Measurements from ENCODE around the gene LMAN2L.

The LMAN2L gene

GRCh38 chr2:96692094-96692971 is 47.5 kb downstream of the LMAN2L start:
- no peak overlapping the region for H3K4me3 ChIP-seq (ENCODE audit: low read depth, low read length, poor library complexity, severe bottlenecking)
- H3K36me3 ChIP-seq (ENCODE audit: insufficient read depth, low read length): no peaks in the 10 kb centered on the region
- TF ChIP-seq CTCF (IDR thresholded peaks at IDR 0.05; ENCODE audit: low read length) (no peak), EZH2 (IDR thresholded peaks at IDR 0.05; ENCODE audit: borderline replicate concordance, low read length) (no peak)
- no peaks in the 10 kb centered on the region for H3F3A ChIP-seq (ENCODE audit: insufficient read depth, low read length)
- H3K9me2 ChIP-seq (ENCODE audit: low read depth, low read length): no peaks in the 10 kb centered on the region
- no peak overlapping the region for H3K4me2 ChIP-seq (ENCODE audit: low read length)
- H3K79me2 ChIP-seq (ENCODE audit: insufficient read depth, low read length): no peaks in the 10 kb centered on the region
- H3K27me3 ChIP-seq (ENCODE audit: insufficient read depth, low read length): no peaks in the 10 kb centered on the region
- no peaks in the 10 kb centered on the region for H3K9me3 ChIP-seq (ENCODE audit: low read length)
- no peak overlapping the region for H3K27ac ChIP-seq (ENCODE audit: low read depth, low read length, poor library complexity, severe bottlenecking)
- H2AFZ ChIP-seq (ENCODE audit: low read length): no peak overlapping the region
- H3K9ac ChIP-seq (ENCODE audit: low read length): no peak overlapping the region
- no peaks in the 10 kb centered on the region for H4K20me1 ChIP-seq (ENCODE audit: insufficient read depth, low read length)
- no peaks in the 10 kb centered on the region for H3K4me1 ChIP-seq (ENCODE audit: insufficient read depth, low read length, severe bottlenecking)

GRCh38 chr2:96691022-96691612 is 48.7 kb downstream of the LMAN2L start:
- no peak overlapping the region for H3K4me3 ChIP-seq (ENCODE audit: low read depth, low read length, poor library complexity, severe bottlenecking)

More at GRCh38 chr2:96691022-96691612, 48.7 kb downstream of the LMAN2L start:
- Histone ChIP-seq H3K4me2 (ENCODE audit: low read length) (no peak overlapping the region), H3K9ac (ENCODE audit: low read length) (no peak overlapping the region), H3K4me1 (ENCODE audit: insufficient read depth, low read length, severe bottlenecking) (no peaks in the 10 kb centered on the region), H4K20me1 (ENCODE audit: insufficient read depth, low read length) (no peaks in the 10 kb centered on the region), H3K36me3 (ENCODE audit: insufficient read depth, low read length) (no peaks in the 10 kb centered on the region), H3K27me3 (ENCODE audit: insufficient read depth, low read length) (no peaks in the 10 kb centered on the region; the same call in 1 of the 2 replicates), H3K27ac (ENCODE audit: low read depth, low read length, poor library complexity, severe bottlenecking) (no peak overlapping the region), H3F3A (ENCODE audit: insufficient read depth, low read length) (no peaks in the 10 kb centered on the region), H3K9me3 (ENCODE audit: low read length) (no peaks in the 10 kb centered on the region), H3K9me2 (ENCODE audit: low read depth, low read length) (no peaks in the 10 kb centered on the region), H2AFZ (ENCODE audit: low read length) (no peak overlapping the region), H3K79me2 (ENCODE audit: insufficient read depth, low read length) (no peaks in the 10 kb centered on the region)
- TF ChIP-seq CTCF (IDR thresholded peaks at IDR 0.05; ENCODE audit: low read length) (no peak), EZH2 (IDR thresholded peaks at IDR 0.05; ENCODE audit: borderline replicate concordance, low read length) (no peak)
